HG03575 (cell line): ENCODE results near the gene PPL.

ENCODE experiments used
- ATAC-seq: cut with Tn5 transposase; IDR thresholded peaks from one replicate; pipeline ENCODE4 v1.9.1; 2021; ENCODE audit not compliant: unreplicated experiment, insufficient number of reproducible peaks, low FRiP score; ENCODE audit errors: extremely low read depth

The PPL gene

DNA sequence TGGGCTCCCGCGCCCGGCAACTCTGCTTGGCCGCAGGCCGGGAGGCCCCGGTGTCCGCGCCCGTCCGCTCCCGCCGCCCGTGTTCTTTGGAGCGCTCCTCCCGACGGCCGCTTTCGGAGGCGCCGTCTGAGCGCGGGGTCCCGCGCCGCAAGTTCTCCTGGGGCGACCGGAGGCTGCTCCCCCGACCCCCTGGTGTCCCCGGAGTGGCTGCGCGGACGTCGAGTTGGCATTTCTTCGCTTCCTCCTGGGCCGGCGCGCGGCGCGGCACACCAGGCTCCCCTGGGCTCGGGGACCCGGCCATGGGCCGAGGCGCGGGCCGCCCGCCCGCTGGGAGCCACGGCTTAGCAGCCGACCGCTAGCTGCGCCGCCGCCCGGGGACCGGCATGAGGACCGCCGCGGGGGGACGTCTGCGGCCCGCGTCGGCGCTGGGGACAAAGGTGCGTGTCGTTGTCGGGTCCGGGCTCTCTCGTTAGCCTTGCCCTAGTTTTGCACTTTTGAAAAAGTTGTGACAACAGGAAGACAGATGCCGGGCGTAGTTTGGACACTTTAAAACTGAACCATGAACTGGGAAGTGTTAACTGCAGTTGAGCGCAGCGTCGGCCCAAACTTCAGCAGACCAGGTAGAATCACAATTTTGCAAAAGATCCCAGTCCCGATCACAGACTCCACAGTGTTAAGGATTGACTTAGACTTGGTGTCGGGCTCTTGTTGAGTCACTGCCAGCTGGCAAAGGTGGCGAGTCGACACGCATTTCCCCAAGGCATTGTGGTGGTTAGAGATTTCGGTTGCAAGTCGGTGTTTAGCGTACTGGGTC, 89.0 kb downstream of the PPL start:
- no peak for ATAC-seq

DNA sequence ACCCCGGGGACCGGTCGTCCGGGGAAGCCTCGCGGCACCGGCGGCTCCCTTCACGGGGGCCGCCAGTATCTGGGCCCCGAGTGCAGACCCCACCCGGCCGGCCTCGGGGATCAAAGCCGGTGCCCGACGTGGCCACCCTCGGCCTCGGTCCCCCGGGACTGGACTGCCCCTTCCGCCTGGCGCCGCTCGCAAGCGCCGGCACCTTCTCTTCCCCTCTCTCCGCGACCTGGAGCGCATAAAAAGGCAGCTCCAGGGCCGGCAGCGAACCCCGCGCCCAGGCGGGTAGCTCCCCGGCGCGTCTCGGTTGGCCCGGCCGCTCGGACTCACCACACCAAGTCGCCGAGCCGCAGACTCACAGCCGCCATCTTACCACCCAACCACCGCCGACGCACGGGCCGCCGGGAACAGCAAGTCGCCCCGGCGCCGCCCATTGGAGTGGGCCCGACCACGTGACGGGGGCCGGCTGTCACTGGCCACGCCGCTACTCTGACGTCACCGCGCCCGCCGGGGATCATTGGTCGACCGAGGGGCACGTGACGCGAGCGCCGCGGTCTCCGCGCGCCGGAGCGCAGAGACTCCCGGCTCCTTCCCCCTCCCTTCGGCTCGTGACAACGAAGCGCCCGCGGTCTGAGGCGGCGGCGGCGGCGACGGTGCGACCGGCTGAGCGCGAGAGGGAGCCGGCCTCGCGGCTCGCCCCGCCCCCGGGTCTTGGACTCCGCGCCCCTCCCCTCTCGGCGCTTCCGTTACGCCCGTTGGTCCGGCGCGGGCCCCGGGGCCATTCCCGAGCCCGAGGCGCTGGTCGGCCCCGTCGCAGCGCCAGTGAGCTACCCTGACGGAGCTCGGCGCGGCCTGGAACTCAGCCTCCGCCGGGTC, 89.8 kb downstream of the PPL start, which contains the start of the genes GLYR1 and UBN1:
TSS of gene GLYR1 (minus strand) at position 388 of the 873 bp plus-strand sequence. CDS start at position 365, 23 bp downstream.
TSS of gene UBN1 (plus strand) at position 581 of the 873 bp plus-strand sequence. CDS start 5,437 bp downstream, outside the sequence.
- peak; percentile 45 for ATAC-seq

DNA sequence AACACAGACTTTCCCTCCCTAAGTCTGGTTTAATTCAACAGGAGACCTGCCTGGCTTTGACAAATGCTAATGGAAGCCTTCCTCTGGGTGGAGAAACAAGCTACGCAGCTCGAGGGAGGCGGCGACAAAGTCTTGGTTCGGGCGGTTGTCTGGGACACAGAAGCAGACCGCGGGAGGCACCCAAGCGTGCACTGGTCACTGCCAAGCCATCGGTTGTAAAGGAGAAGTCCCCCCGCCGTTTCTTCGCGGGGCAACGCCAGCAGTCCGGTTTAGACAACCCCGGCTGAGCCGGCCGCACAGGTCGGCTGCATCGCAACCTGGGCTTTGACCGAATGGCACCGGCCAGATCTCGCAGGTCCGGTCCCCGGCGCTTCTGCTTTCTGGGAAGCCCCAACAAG, 90.4 kb downstream of the PPL start:
- no peak for ATAC-seq

GRCh38 chr16:4840984-4841383, 96.0 kb downstream of the PPL start:
- no peak for ATAC-seq

DNA sequence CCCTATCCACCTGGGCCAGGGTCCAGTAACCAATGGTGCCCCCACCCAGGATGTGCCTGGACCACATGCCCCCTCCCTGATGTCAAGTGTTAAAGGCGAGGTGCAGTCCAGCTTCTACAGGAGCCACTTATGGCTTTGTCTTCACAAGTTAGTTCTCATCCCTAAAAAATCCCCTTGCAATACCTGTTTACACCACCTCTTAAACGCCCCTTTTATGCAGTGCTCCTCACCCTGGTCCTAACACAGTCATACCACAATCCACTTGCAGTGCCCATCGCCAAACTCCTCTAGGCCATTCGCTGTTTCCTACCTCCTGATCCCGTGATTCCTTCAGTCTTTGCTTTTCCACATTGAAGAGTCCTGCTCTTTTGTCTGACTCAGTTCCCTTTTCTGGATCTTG, 97.0 kb downstream of the PPL start:
- no peak for ATAC-seq

GRCh38 chr16:4837733-4838501, 99.0 kb downstream of the PPL start:
- no peak for ATAC-seq

- no peak for ATAC-seq
Observed at GRCh38 chr16:4836727-4837126, 100.2 kb downstream of the PPL start.

- ATAC-seq: no peak
Observed at GRCh38 chr16:4833584-4833983, 103.4 kb downstream of the PPL start.

DNA sequence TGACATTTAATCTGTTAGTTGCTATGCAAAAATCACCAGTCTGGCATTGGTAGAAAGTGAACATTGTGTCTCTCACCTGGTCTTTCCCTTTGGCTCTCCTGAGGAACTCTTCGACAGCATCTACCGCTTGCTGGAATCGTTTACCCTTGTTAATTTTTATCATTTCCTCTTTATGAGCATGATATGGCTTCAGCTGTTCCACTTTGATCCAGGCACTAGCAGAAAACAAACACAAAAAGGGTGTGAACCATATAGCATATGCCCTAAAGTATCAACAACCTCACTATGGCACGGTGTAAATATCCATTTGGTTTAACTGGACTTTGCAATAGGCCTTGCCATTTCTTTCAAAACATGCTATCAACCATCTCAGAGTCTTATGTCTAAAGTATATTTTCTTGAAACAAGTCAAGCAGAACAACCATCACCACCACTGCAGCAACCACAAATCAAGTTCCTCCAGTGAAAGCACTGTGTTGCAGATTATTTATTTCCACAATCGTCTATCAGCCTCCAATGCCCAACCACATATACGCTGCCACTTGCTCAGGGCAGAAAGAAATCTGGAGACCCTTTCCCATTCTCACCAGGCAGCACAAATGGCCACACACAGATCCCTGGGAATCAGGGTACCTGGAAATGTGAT, 104.1 kb downstream of the PPL start:
- no peak for ATAC-seq
